ENCODE results near the gene OSBP2. TPM values are rescaled to one million over a fixed set of nuclear protein-coding genes. Genes with fewer than 3 reads are reported as not detected.

Gene OSBP2
- total and polyA plus RNA-seq, 2 of the 13 experiments (the other 11 are each of a cell fraction or from before 2014, with no cell fraction given) = 5.0 to 7.7 TPM

DNA sequence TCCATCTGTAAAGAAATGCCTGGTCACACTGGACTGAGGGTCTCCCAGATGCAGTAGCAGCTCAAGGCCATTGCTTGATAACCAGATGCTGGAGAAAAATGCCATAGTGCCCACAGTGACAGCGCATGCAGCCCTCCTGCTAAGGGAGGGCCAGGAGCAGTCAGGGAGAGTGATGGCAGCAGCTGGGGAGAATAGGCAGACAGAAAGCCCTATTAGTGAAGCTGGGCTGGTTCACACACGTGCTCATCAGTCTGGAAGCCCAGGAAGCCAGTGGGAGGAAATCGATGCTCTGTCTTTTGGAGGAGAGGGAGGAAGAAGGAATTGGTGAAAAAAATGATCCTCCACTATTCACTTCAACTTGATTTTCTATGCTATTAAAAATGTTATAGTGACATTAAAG, 82.9 kb downstream of the OSBP2 start (continued):
- no peak for TF ChIP-seq ZUFSP (CRISPR knock-in tag; IDR thresholded peaks at IDR 0.05; ENCODE audit: borderline replicate concordance)
- no peak for TF ChIP-seq TOPORS (CRISPR knock-in tag; IDR thresholded peaks at IDR 0.05)

- H3K27ac ChIP-seq (ENCODE audit: extremely low read length, insufficient read depth, low read length) = no peak overlapping the region
- no peak overlapping the region for H2AFZ ChIP-seq (ENCODE audit: low read length)
- no peaks in the 10 kb centered on the region for H3K79me2 ChIP-seq (ENCODE audit: insufficient read depth, low read length)
- ChIA-PET CTCF (ENCODE audit: low intra/inter-chr PET ratio, low total read pairs) (no interaction called here), POLR2A (no interaction called here)
- intact Hi-C loops (cut with micrococcal nuclease; ENCODE audit: unreplicated experiment) (no loop called here), in situ Hi-C loops (cut with HindIII; ENCODE audit: extremely low pct_ligation_motif_present, low pct_unique_long_range_greater_than_20kb) (no loop called here)
- no peak overlapping the region for H3K4me3 ChIP-seq (replicated peaks in 1 of 3; ENCODE audit: insufficient read depth in 1 of 3, low read depth in 2 of 3, low read length in 3 of 3)
- H3K36me3 ChIP-seq (replicated peaks in 1 of 2; ENCODE audit: control insufficient read depth in 1 of 2, insufficient read depth in 2 of 2, low read length in 2 of 2) = no peaks in the 10 kb centered on the region
- FAIRE-seq (no peak), ATAC-seq (no peak), DNase-seq (ENCODE audit: low spot score) (no peak)
- peaks cover 11% of the 10 kb centered on the region for H3K4me1 ChIP-seq (ENCODE audit: insufficient read depth, low read length)
- no TSS peak for BruUV-seq (replicated peaks)
- WGBS (ENCODE audit: low lambda C conversion rate) = 39% methylated on average over 4 of the region's 5 CpGs
- no peaks in the 10 kb centered on the region for H4K20me1 ChIP-seq (ENCODE audit: insufficient read depth, low read length)
- H3K27me3 ChIP-seq (ENCODE audit: control insufficient read depth in 1 of 2, insufficient read depth in 2 of 2, low read length in 2 of 2) = peaks cover 0 to 14% of the 10 kb centered on the region in 2 experiments; a peak in 3 of 5 replicates
- H3K9ac ChIP-seq (ENCODE audit: insufficient read depth, low read depth, low read length) = no peak overlapping the region
- H3K9me3 ChIP-seq (ENCODE audit: low read length) = no peaks in the 10 kb centered on the region
- TF ChIP-seq SP1 (IDR thresholded peaks at IDR 0.05) (no peak), SP1 (CRISPR knock-in tag; IDR thresholded peaks at IDR 0.05) (no peak), ZNF136 (CRISPR knock-in tag; IDR thresholded peaks at IDR 0.05; ENCODE audit: low read depth) (no peak), ZBTB14 (CRISPR knock-in tag; IDR thresholded peaks at IDR 0.05) (no peak), IKZF5 (CRISPR knock-in tag; IDR thresholded peaks at IDR 0.05) (no peak), TCF7 (IDR thresholded peaks at IDR 0.05; ENCODE audit: low read depth) (no peak), ZNF160 (CRISPR knock-in tag; IDR thresholded peaks at IDR 0.05) (no peak)
- TF ChIP-seq, protein P1, sequence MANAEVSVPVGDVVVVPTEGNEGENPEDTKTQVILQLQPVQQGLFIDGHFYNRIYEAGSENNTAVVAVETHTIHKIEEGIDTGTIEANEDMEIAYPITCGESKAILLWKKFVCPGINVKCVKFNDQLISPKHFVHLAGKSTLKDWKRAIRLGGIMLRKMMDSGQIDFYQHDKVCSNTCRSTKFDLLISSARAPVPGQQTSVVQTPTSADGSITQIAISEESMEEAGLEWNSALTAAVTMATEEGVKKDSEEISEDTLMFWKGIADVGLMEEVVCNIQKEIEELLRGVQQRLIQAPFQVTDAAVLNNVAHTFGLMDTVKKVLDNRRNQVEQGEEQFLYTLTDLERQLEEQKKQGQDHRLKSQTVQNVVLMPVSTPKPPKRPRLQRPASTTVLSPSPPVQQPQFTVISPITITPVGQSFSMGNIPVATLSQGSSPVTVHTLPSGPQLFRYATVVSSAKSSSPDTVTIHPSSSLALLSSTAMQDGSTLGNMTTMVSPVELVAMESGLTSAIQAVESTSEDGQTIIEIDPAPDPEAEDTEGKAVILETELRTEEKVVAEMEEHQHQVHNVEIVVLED (CRISPR knock-in tag; IDR thresholded peaks at IDR 0.05; ENCODE audit: borderline replicate concordance) = no peak
- no peak overlapping the region for H3K4me2 ChIP-seq (ENCODE audit: low read depth, low read length)
Observed at GRCh38 chr22:30778261-30778660, 83.6 kb downstream of the OSBP2 start.
